ENCODE measurements around the gene RNF157.

- TF ChIP-seq EZH2 (IDR thresholded peaks at IDR 0.05) (no peak), POLR2AphosphoS5 (IDR thresholded peaks at IDR 0.05; ENCODE audit: borderline replicate concordance, low read depth, low read length) (no peak), FOXP2 (optimal IDR thresholded peaks at IDR 0.05; ENCODE audit: control extremely low read depth, extremely low read length, insufficient read depth) (no peak)
Measured at GRCh38 chr17:76106703-76107102, 133.6 kb downstream of the RNF157 start.
